NCI-H128 (cell line): ENCODE results near the gene MTX2.
"Not testable (repeated sequence)": the region's sequence is repeated elsewhere in the genome, so short reads cannot be mapped to it uniquely, and the experiment has no call there.

Source experiments
- DNase-seq: peaks from one replicate; lab custom pipeline; 2025; ENCODE audit not compliant: unreplicated experiment; lab: John Stamatoyannopoulos, UW

MTX2 gene

GRCh38 chr2:176284461-176285049, 15.3 kb downstream of the MTX2 start:
- no peak for DNase-seq

- no peak for DNase-seq
Measured at GRCh38 chr2:176285321-176285720, 16.1 kb downstream of the MTX2 start.

GRCh38 chr2:176291335-176291734, 22.1 kb downstream of the MTX2 start:
- DNase-seq = no peak

GRCh38 chr2:176291809-176292283, 22.6 kb downstream of the MTX2 start:
- no peak for DNase-seq

- DNase-seq = no peak
Measured at GRCh38 chr2:176292608-176293007, 23.4 kb downstream of the MTX2 start.

GRCh38 chr2:176293334-176293733, 24.1 kb downstream of the MTX2 start:
- no peak for DNase-seq

GRCh38 chr2:176297067-176297466, 27.8 kb downstream of the MTX2 start:
- DNase-seq = no peak

GRCh38 chr2:176297737-176298136, 28.5 kb downstream of the MTX2 start:
- no peak for DNase-seq

- DNase-seq = not testable (repeated sequence)
Measured at GRCh38 chr2:176306020-176306419, 36.8 kb downstream of the MTX2 start.

- no peak for DNase-seq
Measured at GRCh38 chr2:176317199-176317598, 48.0 kb downstream of the MTX2 start.

GRCh38 chr2:176317623-176318065, 48.4 kb downstream of the MTX2 start:
- DNase-seq = no peak

- DNase-seq = no peak
Measured at GRCh38 chr2:176321916-176322315, 52.7 kb downstream of the MTX2 start.

- DNase-seq = no peak
Measured at GRCh38 chr2:176324862-176325261, 55.6 kb downstream of the MTX2 start.

GRCh38 chr2:176325732-176326131, 56.5 kb downstream of the MTX2 start:
- DNase-seq = no peak

GRCh38 chr2:176328149-176328548, 58.9 kb downstream of the MTX2 start:
- no peak for DNase-seq

- DNase-seq = no peak
Measured at GRCh38 chr2:176330612-176331011, 61.4 kb downstream of the MTX2 start.

- DNase-seq = no peak
Measured at GRCh38 chr2:176331646-176332045, 62.4 kb downstream of the MTX2 start.

- no peak for DNase-seq
Measured at GRCh38 chr2:176334729-176335128, 65.5 kb downstream of the MTX2 start.

- no peak for DNase-seq
Measured at GRCh38 chr2:176338395-176338794, 69.2 kb downstream of the MTX2 start.

- no peak for DNase-seq
Measured at GRCh38 chr2:176339208-176339607, 70.0 kb downstream of the MTX2 start.

GRCh38 chr2:176356251-176356650, 87.0 kb downstream of the MTX2 start:
- no peak for DNase-seq

- no peak for DNase-seq
Measured at GRCh38 chr2:176364273-176364977, 95.2 kb downstream of the MTX2 start.

GRCh38 chr2:176368349-176368748, 99.1 kb downstream of the MTX2 start:
- no peak for DNase-seq
